Sigmoid colon (tissue), 7 donors: ENCODE data around the gene ADD2. TPM values are rescaled to one million over a fixed set of nuclear protein-coding genes. Genes with fewer than 3 reads are reported as not detected.

Source experiments
- DNase-seq: peaks from one replicate; pipeline ENCODE4 v3.0.0-alpha.2; 2019
- H3K27ac ChIP-seq, 4 donors: fragments of 200-600 bp; sonication (generic); one replicate each; pipeline ENCODE4 v1.5.1; 2016 to 2019; ENCODE audit warnings: mild to moderate bottlenecking in 1 of 4
- H3K27me3 ChIP-seq, 3 donors: fragments of 200-600 bp; sonication (generic); one replicate each; pipeline ENCODE4 v1.5.1; 2019; ENCODE audit warnings: mild to moderate bottlenecking in 1 of 3
- H3K36me3 ChIP-seq, 4 donors: fragments of 200-600 bp; sonication (generic); one replicate each; pipeline ENCODE4 v1.5.1; 2016 to 2019
- H3K4me1 ChIP-seq, 4 donors: fragments of 200-600 bp; sonication (generic); one replicate each; pipeline ENCODE4 v1.5.1; 2017 to 2019
- H3K4me3 ChIP-seq, 4 donors: fragments of 200-600 bp; sonication (generic); one replicate each; pipeline ENCODE4 v1.5.1; 2017 to 2019; ENCODE audit warnings: mild to moderate bottlenecking in 2 of 4, moderate library complexity in 1 of 4
- H3K9me3 ChIP-seq, 4 donors: fragments of 200-600 bp in 3 of 4; sonication (generic) in 3 of 4; one replicate each; pipeline versions ENCODE4 v1.5.1 to v1.6.1; 2013 to 2019
- CTCF ChIP-seq, 4 experiments: fragments of 450-650 bp in 3 of 4; fragments of 200-600 bp in 1 of 4; IDR thresholded peaks; one replicate each; pipeline ENCODE4 v1.5.1; 2016 to 2019; ENCODE audit warnings: antibody characterized with exemption in 4 of 4, mild to moderate bottlenecking in 3 of 4, moderate library complexity in 2 of 4
- EP300 ChIP-seq, 4 donors: sonication (generic); formaldehyde crosslinking; IDR thresholded peaks; one replicate each; pipeline ENCODE4 v1.6.1; 2017; ENCODE audit warnings: antibody characterized with exemption in 4 of 4
- POLR2A ChIP-seq, 2 donors: fragments of 450-650 bp; IDR thresholded peaks; one replicate each; pipeline ENCODE4 v1.6.1; 2016; ENCODE audit warnings: antibody characterized with exemption in 2 of 2, mild to moderate bottlenecking in 2 of 2, moderate library complexity in 2 of 2
- POLR2AphosphoS5 ChIP-seq, 4 donors: sonication (generic); formaldehyde crosslinking; IDR thresholded peaks; one replicate each; pipeline ENCODE4 v1.6.1; 2017; ENCODE audit warnings: antibody characterized with exemption in 4 of 4
- WGBS, 2 donors: extraction: QIAGEN DNeasy Blood & Tissue Kit; methylation state at CpG; one replicate each; pipeline ENCODE4 v1.1.7; 2013; 5-methylcytosine and 5-hydroxymethylcytosine counted together
- intact Hi-C: fragments of 100-400 bp; cut with DNase I; formaldehyde crosslinking; loops from one replicate; pipeline ENCODE4 v1.15.1; 2023
- polyA plus RNA-seq, 3 donors: library from polyadenylated mRNA; stranded (reverse); fragments of 200-250 nt; gene quantifications; one replicate each; pipeline ENCODE4 v1.2.3, GENCODE V29; 2013
- total RNA-seq, 4 donors: library from RNA; depleted of rRNA; stranded (reverse); fragments of >200 nt; gene quantifications; one replicate each; pipeline ENCODE4 v1.1.0, GENCODE V29; 2016
- donor health status: healthy with polysubstance abuse.
- donor health status: Bipolar disorder and iron deficiency.
- donor health status: healthy.

Gene ADD2
- total and polyA plus RNA-seq, 7 donors: under 0.01 to 5.8 (median 3.2) TPM; not detected in 1

GRCh38 chr2:70638561-70638960, 129.4 kb downstream of the ADD2 start:
- intact Hi-C loops: no loop called here
- Histone ChIP-seq H3K9me3 (peaks cover 0 to 4% (median 0%) of the 10 kb centered on the region in 4 donors), H3K4me1 (no peaks in the 10 kb centered on the region), H3K4me3 (no peak overlapping the region), H3K27me3 (peaks cover 0 to 4% (median 0%) of the 10 kb centered on the region in 3 donors), H3K27ac (no peak overlapping the region), H3K36me3 (no peaks in the 10 kb centered on the region)
- 69 to 70% methylated on average over 2 of the region's 2 CpGs for WGBS, 2 donors
- TF ChIP-seq EP300 (IDR thresholded peaks at IDR 0.05) (no peak), POLR2AphosphoS5 (IDR thresholded peaks at IDR 0.05) (no peak), POLR2A (IDR thresholded peaks at IDR 0.05) (no peak), CTCF (IDR thresholded peaks at IDR 0.05) (no peak)
- DNase-seq: no peak

GRCh38 chr2:70633508-70633907, 134.5 kb downstream of the ADD2 start:
- Histone ChIP-seq H3K4me3 (no peak overlapping the region), H3K4me1 (no peaks in the 10 kb centered on the region), H3K27me3 (no peaks in the 10 kb centered on the region), H3K27ac (no peak overlapping the region), H3K36me3 (no peaks in the 10 kb centered on the region), H3K9me3 (peaks cover 0 to 4% (median 0%) of the 10 kb centered on the region in 4 donors)
- WGBS, 2 donors: 45 to 90% methylated on average over 1 of the region's 1 CpG
- intact Hi-C loops: no loop called here
- no peak for DNase-seq
- no peak for TF ChIP-seq EP300 (IDR thresholded peaks at IDR 0.05)
- TF ChIP-seq POLR2AphosphoS5 (IDR thresholded peaks at IDR 0.05): no peak
- no peak for TF ChIP-seq CTCF (IDR thresholded peaks at IDR 0.05)
- TF ChIP-seq POLR2A (IDR thresholded peaks at IDR 0.05): no peak

GRCh38 chr2:70632966-70633365, 135.0 kb downstream of the ADD2 start:
- H3K27ac ChIP-seq: no peak overlapping the region
- peaks cover 0 to 4% (median 0%) of the 10 kb centered on the region in 4 donors for H3K9me3 ChIP-seq
- no peak overlapping the region for H3K4me3 ChIP-seq
- TF ChIP-seq POLR2A (IDR thresholded peaks at IDR 0.05) (no peak), CTCF (IDR thresholded peaks at IDR 0.05) (no peak), POLR2AphosphoS5 (IDR thresholded peaks at IDR 0.05) (no peak), EP300 (IDR thresholded peaks at IDR 0.05) (no peak)
- WGBS, 2 donors: 96 to 97% methylated on average over 1 of the region's 1 CpG
- intact Hi-C loops: no loop called here
- no peaks in the 10 kb centered on the region for H3K36me3 ChIP-seq
- no peaks in the 10 kb centered on the region for H3K27me3 ChIP-seq
- H3K4me1 ChIP-seq: no peaks in the 10 kb centered on the region
- DNase-seq: no peak

- TF ChIP-seq EP300 (IDR thresholded peaks at IDR 0.05) (no peak), POLR2AphosphoS5 (IDR thresholded peaks at IDR 0.05) (no peak), POLR2A (IDR thresholded peaks at IDR 0.05) (no peak), CTCF (IDR thresholded peaks at IDR 0.05) (no peak)
- DNase-seq: no peak
- Histone ChIP-seq H3K36me3 (no peaks in the 10 kb centered on the region), H3K4me3 (no peak overlapping the region), H3K9me3 (peaks cover 0 to 4% (median 0%) of the 10 kb centered on the region in 4 donors), H3K27me3 (no peaks in the 10 kb centered on the region), H3K4me1 (peaks cover 0 to 4% (median 0%) of the 10 kb centered on the region in 4 donors), H3K27ac (no peak overlapping the region)
- intact Hi-C loops: no loop called here
- 47 to 60% methylated on average over 1 of the region's 1 CpG for WGBS, 2 donors
Observed at GRCh38 chr2:70632388-70632787, 135.6 kb downstream of the ADD2 start.

GRCh38 chr2:70630761-70631160, 137.2 kb downstream of the ADD2 start:
- TF ChIP-seq POLR2AphosphoS5 (IDR thresholded peaks at IDR 0.05) (no peak), POLR2A (IDR thresholded peaks at IDR 0.05) (no peak), CTCF (IDR thresholded peaks at IDR 0.05) (no peak), EP300 (IDR thresholded peaks at IDR 0.05) (no peak)
- Histone ChIP-seq H3K9me3 (peaks cover 0 to 4% (median 0%) of the 10 kb centered on the region in 4 donors), H3K36me3 (no peaks in the 10 kb centered on the region), H3K4me1 (peaks cover 0 to 4% (median 0%) of the 10 kb centered on the region in 4 donors), H3K27ac (no peak overlapping the region), H3K27me3 (no peaks in the 10 kb centered on the region), H3K4me3 (no peak overlapping the region)
- WGBS, 2 donors: 86 to 88% methylated on average over 1 of the region's 1 CpG
- DNase-seq: no peak
- intact Hi-C loops: no loop called here
